Anterior cingulate cortex (tissue), 58 donors: ENCODE measurements around the gene RPS26.
"Not testable (repeated sequence)": the region's sequence is repeated elsewhere in the genome, so short reads cannot be mapped to it uniquely, and the experiment has no call there.

Experiments
- DNase-seq, 58 donors: peaks; one replicate each; lab custom pipeline; 2025; lab: John Stamatoyannopoulos, UW

Gene RPS26

DNA sequence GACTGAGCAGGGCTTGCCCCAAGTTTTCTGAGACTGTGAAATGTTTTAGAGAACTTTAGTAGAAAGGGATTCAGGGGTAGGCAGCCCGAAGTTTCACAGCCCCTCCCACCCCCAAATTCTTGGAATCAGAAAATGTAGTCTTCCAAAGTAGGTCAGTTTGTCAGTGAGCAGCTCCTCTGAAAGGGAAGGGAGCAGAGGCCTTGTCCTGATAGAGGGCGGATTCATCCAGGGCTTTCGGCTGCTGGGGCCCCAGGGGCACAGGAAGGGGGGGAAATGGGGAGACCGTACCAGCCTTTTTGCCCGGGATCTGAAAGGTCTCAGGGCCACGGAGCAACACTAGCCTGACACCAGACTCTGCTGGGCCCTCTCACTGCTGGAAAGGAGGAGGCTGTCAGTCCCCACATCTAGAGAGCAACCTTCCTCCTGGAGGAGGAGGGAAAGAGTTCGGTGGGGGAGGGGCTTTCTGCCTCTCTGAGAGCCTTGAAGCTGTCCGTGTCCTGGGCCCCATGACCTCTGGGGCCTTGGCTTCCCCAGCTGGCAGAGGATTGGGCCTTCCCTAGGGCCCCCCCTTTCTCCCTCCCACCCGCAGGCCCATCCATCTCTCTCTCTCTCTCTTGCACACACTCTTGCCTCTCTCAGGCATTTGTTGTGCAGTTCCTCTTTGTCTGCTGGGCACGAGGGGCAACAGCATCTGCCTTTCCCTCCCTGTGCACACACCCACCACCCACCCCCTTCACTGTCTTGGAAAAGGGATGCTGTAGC lies 21.1 kb upstream of the RPS26 start, which contains the start of gene IKZF4:
TSS of gene IKZF4 (plus strand) at position 621 of the 762 bp plus-strand sequence. CDS start 451 bp downstream, outside the sequence.
- DNase-seq: peak in 32 of 58 donors; percentile 2 to 71 (median 22)

DNA sequence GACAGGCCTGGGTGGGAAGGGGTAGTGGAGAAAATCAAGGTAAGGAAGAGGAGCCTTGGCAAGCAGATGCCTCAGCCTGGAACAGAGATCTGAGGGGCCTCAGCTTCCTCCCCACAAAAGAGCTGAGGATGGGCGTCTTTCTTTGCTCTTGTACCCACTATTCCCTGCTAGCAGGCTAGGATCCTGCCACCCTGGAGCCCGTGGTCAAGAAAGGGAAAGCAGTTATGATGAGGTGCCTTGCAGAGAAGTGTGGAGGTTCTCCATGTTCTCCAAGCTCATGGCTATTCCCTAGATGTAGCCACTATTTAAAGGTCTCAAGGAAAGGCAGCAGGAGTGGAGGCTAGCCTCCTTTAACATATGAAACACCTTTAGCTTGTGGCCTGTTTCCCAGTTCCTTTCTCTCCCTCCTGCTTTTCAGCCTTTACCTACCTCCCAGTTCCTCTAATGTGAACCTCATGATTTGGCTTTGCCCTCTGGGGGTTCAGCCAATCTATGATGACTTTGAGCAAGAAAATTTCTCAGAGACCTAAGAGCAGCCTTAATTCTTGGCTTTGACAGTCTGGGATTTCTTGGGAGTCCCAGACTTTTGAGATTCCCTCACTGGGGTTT lies 19.7 kb upstream of the RPS26 start:
- peak in 4 of 58 donors; percentile 3 to 49 (median 16) for DNase-seq

DNA sequence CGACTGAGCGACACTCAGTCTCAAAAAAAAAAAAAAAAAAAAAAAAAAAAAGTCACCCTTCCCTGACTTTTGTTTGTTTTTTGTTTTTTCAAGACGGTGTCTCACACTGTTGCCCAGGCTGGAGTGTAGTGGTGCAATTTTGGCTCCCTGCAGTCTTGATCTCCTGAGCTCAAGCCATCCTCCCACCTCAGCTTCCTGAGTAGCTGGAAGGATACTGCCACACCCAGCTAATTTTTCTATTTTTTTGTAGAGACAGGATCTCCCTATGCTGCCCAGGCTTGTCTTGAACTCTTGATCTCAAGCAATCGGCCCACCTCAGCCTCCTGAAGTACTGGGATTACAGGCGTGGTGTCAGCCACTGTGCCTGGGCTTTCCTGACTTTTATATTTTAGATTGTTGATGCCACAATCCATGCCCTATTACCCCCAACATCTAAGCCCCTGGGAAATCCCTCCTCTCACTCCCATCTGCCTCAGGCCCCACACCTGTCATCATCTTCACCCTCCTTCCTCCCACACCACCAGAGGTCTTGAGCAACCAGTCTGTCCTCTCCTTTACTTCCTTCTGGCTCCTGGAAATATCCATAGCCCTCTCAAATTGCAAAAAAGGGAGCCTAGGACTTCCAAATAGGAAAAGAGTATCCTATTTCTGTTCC lies 13.1 kb upstream of the RPS26 start:
- DNase-seq: no peak

DNA sequence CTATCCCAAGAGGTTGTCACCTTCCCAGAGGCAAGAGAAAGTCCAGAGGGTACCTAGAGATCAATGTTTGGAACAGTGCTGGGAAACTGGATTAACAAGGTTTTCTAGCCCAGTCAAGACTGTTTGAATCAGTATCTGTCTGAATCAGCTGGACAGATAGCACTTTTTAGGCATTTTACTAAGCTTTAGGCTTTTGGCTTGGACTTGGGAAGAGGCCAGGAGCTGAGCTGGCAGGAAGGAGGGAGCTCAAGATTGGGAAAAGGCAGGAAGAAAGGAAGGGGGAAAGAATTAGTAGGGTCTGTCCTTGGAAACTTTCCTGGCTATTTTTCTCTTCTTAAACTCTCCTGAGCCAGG lies 12.6 kb upstream of the RPS26 start:
- DNase-seq: no peak

DNA sequence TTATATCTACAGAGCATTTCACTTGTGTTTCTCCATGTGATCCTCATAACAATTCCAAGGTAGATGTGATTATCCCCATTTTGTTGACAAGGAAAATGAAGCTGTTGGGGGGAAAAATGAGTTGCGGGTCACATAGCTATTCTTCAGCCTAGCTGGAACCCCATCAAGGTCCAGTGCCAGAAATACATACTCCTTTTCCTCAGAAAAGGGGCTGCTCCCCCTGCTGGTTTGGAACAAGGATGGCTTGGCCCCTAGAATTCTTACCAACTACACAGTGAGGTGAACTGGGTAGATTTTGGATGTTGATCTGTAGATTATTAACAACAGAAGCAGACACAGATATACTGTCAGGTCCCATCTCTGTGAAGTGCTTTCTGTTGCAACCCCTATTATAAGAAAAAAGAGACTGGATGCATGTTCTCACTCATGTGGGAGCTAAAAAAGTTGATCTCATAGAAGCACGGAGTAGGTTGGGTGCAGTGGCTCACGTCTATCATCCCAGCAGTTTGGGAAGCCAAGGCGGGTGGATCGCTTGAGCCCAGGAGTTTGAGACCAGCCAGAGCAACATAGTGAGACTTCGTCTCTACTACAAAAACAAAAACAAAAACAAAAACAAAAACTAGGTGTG lies 11.9 kb upstream of the RPS26 start:
- DNase-seq: peak in 16 of 58 donors; percentile 1 to 33 (median 10)

- DNase-seq: no peak
Observed at GRCh38 chr12:56031987-56032386, 9.7 kb upstream of the RPS26 start.

GRCh38 chr12:56034586-56035332 lies 7.0 kb upstream of the RPS26 start:
- no peak for DNase-seq

- no peak for DNase-seq
Observed at GRCh38 chr12:56037161-56037560, 4.6 kb upstream of the RPS26 start.

DNA sequence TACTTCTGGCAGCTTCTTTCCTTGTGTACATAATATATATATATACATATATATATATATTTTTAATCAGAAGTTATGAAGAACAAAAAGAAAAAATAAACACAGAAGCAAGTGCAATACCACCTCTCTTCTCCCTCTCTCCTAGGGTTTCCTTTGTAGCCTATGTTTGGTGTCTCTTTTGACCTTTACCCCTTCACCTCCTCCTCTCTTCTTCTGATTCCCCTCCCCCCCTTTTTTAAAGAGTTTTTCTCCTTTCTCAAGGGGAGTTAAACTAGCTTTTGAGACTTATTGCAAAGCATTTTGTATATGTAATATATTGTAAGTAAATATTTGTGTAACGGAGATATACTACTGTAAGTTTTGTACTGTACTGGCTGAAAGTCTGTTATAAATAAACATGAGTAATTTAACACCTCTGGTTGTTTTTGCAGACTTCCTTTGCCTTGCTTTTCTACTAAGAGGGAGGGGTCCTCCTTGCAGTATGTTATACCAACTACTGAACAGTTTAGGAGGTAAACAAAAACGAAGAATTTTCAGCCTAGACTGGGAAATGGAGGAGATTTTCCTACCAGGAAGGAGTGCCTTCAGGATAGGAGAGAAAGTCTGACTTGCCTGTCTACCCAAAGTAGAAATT lies 3.6 kb upstream of the RPS26 start:
- no peak for DNase-seq

DNA sequence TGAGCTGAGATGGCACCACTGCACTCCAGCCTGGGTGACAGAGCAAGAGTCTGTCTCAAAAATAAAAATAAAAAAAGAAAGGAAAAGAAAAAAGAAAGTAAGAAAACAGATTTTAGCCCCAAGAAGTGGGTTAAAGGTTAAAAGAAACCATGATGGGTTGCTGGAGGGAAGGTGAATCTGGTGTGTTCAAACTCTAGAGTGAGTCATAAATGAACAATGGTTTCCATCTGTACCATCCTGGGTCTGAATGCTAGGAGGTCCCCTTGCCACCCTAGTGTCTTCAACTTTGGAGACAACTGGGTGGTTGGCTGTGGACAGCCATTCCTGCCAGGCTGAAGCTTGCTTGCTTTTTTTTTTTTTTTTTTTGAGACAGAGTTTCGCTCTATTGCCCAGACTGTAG lies 1.6 kb upstream of the RPS26 start:
- DNase-seq: no peak

GRCh38 chr12:56040963-56041551 lies 661 bp upstream of the RPS26 start:
- peak in 2 of 58 donors; percentile 27 to 42 for DNase-seq

GRCh38 chr12:56042430-56042813 lies 704 bp downstream of the RPS26 start:
- peak in 1 of 58 donors; percentile 4 for DNase-seq

GRCh38 chr12:56042843-56043242 lies 1.1 kb downstream of the RPS26 start:
- DNase-seq: no peak

DNA sequence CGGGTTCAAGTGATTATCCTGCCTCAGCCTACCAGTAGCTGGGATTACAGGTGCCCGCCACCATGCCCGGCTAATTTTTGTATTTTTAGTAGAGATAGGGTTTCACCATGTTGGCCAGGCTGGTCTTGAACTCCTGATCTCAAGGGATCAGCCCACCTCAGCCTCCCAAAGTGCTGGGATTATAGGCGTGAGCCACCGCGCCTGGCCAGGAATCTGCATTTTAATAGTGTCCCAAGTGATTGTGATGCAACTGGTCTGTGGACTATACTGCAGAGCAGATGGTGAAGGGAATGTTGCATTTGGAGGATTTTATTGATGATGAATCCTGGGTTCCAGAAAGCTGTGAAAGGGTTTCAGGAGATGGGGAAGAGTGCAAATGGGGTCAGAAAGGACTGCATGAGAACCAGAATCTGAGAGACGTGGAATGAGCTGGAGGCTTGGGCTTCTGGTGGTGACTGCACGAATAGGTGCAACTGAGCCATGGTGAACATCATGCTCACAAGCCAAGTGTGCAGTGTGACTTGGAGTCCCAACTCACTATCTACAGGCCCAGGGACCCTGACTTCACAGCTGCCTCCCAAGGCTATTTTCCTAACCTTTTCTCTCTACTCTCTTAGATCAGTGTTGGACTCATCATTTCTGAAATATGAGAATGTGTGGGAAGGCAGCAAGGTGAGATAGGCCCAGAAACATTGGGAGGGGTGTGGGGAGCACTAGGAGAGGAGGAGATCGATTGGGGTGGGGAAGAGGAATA lies 4.5 kb downstream of the RPS26 start:
- no peak for DNase-seq

DNA sequence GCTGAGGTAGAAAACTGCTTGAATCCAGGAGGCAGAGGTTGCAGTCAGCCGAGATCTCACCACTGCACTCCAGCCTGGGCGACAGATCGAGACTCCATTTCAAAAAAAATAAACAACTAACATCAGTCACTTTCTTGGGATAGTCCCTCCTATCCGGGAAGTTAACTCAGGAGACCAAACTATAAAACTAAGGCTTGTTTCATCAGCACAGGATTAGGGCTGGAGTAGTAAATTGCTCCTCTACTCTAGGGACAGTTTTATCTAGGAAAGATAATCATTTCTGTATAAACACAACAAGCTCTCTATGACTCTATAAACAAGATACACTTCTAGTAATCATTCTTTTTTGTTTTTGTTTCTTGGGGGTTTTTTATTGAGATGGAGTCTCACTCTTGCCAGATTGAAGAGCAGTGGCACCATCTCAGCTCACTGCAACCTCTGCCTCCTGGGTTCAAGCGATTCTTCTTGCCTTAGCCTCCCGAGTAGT lies 11.7 kb downstream of the RPS26 start:
- DNase-seq: no peak

DNA sequence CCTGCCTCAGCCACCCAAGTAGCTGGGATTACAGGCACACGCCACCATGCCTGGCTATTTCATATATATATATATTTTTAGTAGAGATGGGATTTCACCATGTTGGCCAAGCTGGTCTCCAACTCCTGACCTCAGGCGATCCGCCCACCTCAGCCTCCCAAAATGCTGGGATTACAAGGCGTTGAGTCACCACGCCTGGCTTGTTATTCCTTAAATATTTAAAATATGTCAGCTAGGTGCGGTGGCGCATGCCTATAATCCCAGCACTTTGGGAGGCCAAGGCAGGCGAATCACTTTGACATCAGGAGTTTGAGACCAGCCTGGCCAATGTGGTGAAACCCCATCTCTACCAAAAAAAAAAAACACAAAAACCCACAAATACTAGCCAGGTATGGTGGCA lies 18.2 kb downstream of the RPS26 start:
- DNase-seq: not testable (repeated sequence)

GRCh38 chr12:56061982-56062381 lies 20.3 kb downstream of the RPS26 start:
- DNase-seq: no peak

GRCh38 chr12:56062996-56063395 lies 21.3 kb downstream of the RPS26 start:
- no peak for DNase-seq

DNA sequence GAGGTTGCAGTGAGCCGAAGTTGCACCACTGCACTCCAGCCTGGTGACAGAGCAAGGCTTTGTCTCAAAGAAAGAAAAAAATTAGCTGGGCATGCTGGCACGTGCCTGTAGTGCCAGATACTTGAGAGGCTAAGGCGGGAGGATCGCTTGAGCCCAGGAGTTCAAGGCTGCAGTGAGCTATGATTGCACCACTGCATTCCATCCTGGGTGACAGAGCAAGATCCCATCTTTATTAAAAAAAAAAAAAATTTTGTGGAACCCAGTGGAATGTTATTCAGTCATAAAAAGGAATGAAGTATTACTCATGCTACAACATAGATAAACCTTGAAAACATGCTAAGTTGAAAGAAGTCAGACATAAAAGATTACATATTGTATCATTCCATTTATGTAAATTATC lies 29.9 kb downstream of the RPS26 start:
- DNase-seq: no peak
